Measurements from ENCODE around the gene FGD1.

Gene FGD1

GRCh38 chrX:54423161-54423888 lies 72.7 kb downstream of the FGD1 start:
- peak; percentile 44 for DNase-seq (ENCODE audit: low spot score)
- TF ChIP-seq CTCF (IDR thresholded peaks at IDR 0.05; ENCODE audit: borderline replicate concordance, control extremely low read depth, extremely low read depth, insufficient read depth, missing control alignments), result peak; percentile 20
- in situ Hi-C loops (cut with MboI; ENCODE audit: low sequenced_read_pairs, unreplicated experiment), result no loop called here

DNA sequence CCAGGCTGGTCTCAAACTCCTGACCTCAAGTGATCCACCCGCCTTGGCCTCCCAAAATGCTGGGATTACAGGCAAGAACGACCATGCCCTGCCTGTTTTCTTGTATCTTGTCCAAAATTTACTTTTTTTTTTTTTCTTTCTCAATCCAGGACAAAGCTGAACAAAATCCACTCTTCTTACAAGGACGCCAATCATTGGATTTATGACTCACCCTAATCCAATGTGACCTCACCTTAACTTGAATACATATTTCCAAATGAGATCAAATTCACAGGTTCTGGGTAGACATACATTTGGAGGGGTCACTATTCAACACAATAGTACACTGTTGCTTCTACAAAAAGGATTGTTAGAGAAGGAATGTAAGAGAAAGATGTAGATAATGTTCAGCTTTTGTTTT lies 73.9 kb downstream of the FGD1 start:
- no peak for TF ChIP-seq CTCF (IDR thresholded peaks at IDR 0.05; ENCODE audit: borderline replicate concordance, control extremely low read depth, extremely low read depth, insufficient read depth, missing control alignments)
- in situ Hi-C loops (cut with MboI; ENCODE audit: low sequenced_read_pairs, unreplicated experiment), result no loop called here
- no peak for DNase-seq (ENCODE audit: low spot score)

GRCh38 chrX:54419559-54420302 lies 76.3 kb downstream of the FGD1 start:
- no peak for DNase-seq (ENCODE audit: low spot score)
- in situ Hi-C loops (cut with MboI; ENCODE audit: low sequenced_read_pairs, unreplicated experiment), result no loop called here
- no peak for TF ChIP-seq CTCF (IDR thresholded peaks at IDR 0.05; ENCODE audit: borderline replicate concordance, control extremely low read depth, extremely low read depth, insufficient read depth, missing control alignments)

DNA sequence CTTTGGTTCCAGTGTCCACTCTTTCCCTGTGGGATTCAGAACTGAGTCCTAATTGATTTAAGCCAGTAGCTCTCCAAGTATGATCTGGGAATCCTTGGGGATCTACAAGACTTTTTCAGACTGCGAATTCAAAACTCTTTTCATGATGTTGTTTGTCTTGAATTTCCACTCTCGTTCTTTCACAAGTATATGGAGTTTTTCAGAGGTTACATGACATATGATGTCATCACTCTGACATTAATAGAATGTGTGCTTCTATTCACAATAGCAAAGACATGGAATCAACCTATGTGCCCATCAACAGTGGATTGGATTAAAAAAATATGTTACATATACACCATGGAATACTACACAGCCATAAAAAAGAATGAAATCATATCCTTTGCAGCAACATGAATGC lies 79.1 kb downstream of the FGD1 start:
- in situ Hi-C loops (cut with MboI; ENCODE audit: low sequenced_read_pairs, unreplicated experiment), result no loop called here
- TF ChIP-seq CTCF (IDR thresholded peaks at IDR 0.05; ENCODE audit: borderline replicate concordance, control extremely low read depth, extremely low read depth, insufficient read depth, missing control alignments), result no peak
- DNase-seq (ENCODE audit: low spot score), result no peak

GRCh38 chrX:54415534-54416350 lies 80.3 kb downstream of the FGD1 start:
- TF ChIP-seq CTCF (IDR thresholded peaks at IDR 0.05; ENCODE audit: borderline replicate concordance, control extremely low read depth, extremely low read depth, insufficient read depth, missing control alignments), result no peak
- in situ Hi-C loops (cut with MboI; ENCODE audit: low sequenced_read_pairs, unreplicated experiment), result no loop called here
- no peak for DNase-seq (ENCODE audit: low spot score)

DNA sequence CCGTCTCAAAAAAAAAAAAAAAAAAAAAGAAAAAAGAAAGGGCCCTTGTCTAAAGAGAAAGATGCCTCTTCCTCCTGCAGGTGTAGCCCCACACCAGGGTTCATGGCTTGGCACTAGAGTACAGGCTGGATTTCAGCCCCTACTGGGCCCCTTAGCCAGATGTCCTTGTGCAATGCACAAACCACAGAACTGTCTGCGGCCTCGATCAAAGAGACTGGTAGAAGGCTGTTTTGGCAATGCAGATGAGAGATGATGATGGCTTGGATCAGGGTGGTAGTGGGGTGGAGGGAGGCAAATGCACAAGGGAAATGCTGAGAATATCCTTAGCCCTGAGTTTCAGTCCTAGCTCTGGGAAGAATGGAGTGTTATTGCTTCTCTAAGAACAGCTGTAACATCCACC lies 82.3 kb downstream of the FGD1 start:
- in situ Hi-C loops (cut with MboI; ENCODE audit: low sequenced_read_pairs, unreplicated experiment), result no loop called here
- TF ChIP-seq CTCF (IDR thresholded peaks at IDR 0.05; ENCODE audit: borderline replicate concordance, control extremely low read depth, extremely low read depth, insufficient read depth, missing control alignments), result no peak
- no peak for DNase-seq (ENCODE audit: low spot score)

All from GM13976 (cell line).